Measurements from ENCODE around the gene SAMD5.

SAMD5 gene

GRCh38 chr6:147618927-147619326 is 110.4 kb downstream of the SAMD5 start:
- no peak for DNase-seq (ENCODE audit: low read depth in 2 of 2)
